Transverse colon (tissue), 4 donors: ENCODE results near the gene DRD2. TPM values are rescaled to one million over a fixed set of nuclear protein-coding genes. Genes with fewer than 3 reads are reported as not detected.

Source experiments
- DNase-seq: peaks from one replicate; pipeline ENCODE4 v3.0.0-alpha.2; 2019
- H3K27ac ChIP-seq, 4 donors: fragments of 200-600 bp; sonication (generic); 2 replicates each; pipeline ENCODE4 v1.5.1; 2016 to 2018; ENCODE audit warnings: inconsistent platforms in 4 of 4
- H3K27me3 ChIP-seq: fragments of 200-600 bp; sonication (generic); 2 replicates; pipeline ENCODE4 v1.5.1; 2017; ENCODE audit warnings: inconsistent platforms
- H3K36me3 ChIP-seq, 4 donors: fragments of 200-600 bp; sonication (generic); 2 replicates each; pipeline ENCODE4 v1.5.1; 2017 to 2019; ENCODE audit warnings: inconsistent platforms in 4 of 4
- H3K4me1 ChIP-seq, 4 donors: fragments of 200-600 bp; sonication (generic); 2 replicates each; pipeline ENCODE4 v1.5.1; 2017 to 2020; ENCODE audit warnings: inconsistent platforms in 4 of 4
- H3K4me3 ChIP-seq, 4 donors: fragments of 200-600 bp; sonication (generic); 1 replicate in 1 of 4; 2 replicates in 3 of 4; pipeline versions ENCODE4 v1.5.1 to v1.6.1; 2017 to 2019; ENCODE audit warnings: inconsistent platforms in 4 of 4
- H3K9me3 ChIP-seq, 2 donors: fragments of 200-600 bp; sonication (generic); 2 replicates each; pipeline ENCODE4 v1.5.1; 2017 to 2019; ENCODE audit warnings: inconsistent platforms in 2 of 2
- EP300 ChIP-seq: sonication (generic); formaldehyde crosslinking; IDR thresholded peaks from one replicate; pipeline ENCODE4 v1.6.1; 2017; ENCODE audit warnings: antibody characterized with exemption, low read depth
- POLR2A ChIP-seq: fragments of 450-650 bp; IDR thresholded peaks from one replicate; pipeline ENCODE4 v1.6.1; 2016; ENCODE audit warnings: antibody characterized with exemption, mild to moderate bottlenecking, moderate library complexity
- POLR2AphosphoS5 ChIP-seq, 3 donors: sonication (generic); formaldehyde crosslinking; IDR thresholded peaks; one replicate each; pipeline ENCODE4 v1.6.1; 2016; ENCODE audit warnings: antibody characterized with exemption in 3 of 3
- WGBS, 2 donors: methylation state at CpG; one replicate each; pipeline ENCODE4 v1.1.5; 2018; ENCODE audit warnings: low coverage in 1 of 2; 5-methylcytosine and 5-hydroxymethylcytosine counted together
- in situ Hi-C, 4 donors: fragments of 200-750 bp; cut with MboI; loops; one replicate each; pipeline versions ENCODE4 v1.15.0 to v1.15.1; 2017; ENCODE audit warnings: low sequenced_read_pairs in 3 of 4, low pct_ligation_motif_present in 1 of 4, low pct_unique_long_range_greater_than_20kb in 1 of 4
- intact Hi-C: fragments of 100-400 bp; cut with DNase I; formaldehyde crosslinking; loops from one replicate; pipeline ENCODE4 v1.15.1; 2023; ENCODE audit warnings: low total_unique reads
- total RNA-seq, 4 donors: library from RNA; depleted of rRNA; stranded (reverse); fragments of >200 nt; gene quantifications; one replicate each; pipeline ENCODE4 v1.1.0, GENCODE V29; 2016
- TF ChIP-seq, protein P1 (sequence below), 5 experiments: fragments of 200-600 bp in 3 of 5; fragments of 450-650 bp in 2 of 5; sonication (generic) in 3 of 5; IDR thresholded peaks; 1 replicate in 2 of 5; 2 replicates in 3 of 5; pipeline ENCODE4 v1.5.1; 2016 to 2017; ENCODE audit warnings: antibody characterized with exemption in 5 of 5, inconsistent platforms in 3 of 5, mild to moderate bottlenecking in 2 of 5, moderate library complexity in 1 of 5

The DRD2 gene
- total RNA-seq, 4 donors from 2014 or later: 0.16 to 0.40 TPM; not detected in 2

DNA sequence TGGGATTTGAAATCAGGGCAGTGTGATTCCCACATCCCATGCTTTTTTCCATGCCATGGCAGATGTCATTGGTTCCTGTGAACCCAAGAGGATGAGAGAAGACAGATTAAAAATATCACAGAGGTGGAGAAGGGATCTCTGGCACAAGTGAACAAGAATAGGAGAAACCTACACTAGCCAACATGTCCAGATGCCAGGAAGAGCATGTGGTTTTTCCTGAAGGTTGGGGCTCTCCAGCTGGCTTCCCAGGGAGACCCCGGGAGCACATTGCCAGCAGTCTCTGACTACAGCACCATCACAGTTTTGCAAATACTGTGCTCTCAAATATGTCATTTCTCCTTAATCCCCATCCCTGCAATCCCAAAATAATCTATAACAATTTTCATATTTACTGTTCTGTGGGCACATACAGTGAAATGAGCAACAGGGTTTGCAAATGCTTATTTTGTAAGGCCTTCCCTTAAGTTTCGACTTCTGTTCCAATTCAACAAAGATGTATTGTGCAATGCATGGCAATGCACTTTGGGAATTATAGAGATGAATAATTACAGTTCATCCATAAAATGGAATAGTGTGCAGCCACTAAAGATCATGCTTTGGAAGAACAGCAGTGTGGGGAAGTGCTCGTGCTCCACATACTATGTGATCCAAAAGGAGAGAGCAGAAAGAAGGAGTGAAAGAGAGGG lies 82.8 kb downstream of the DRD2 start:
- intact Hi-C loops (no loop called here), in situ Hi-C loops (no loop called here)
- no peak overlapping the region for H3K4me3 ChIP-seq
- peaks cover 0 to 9% (median 5%) of the 10 kb centered on the region in 4 donors for H3K4me1 ChIP-seq
- TF ChIP-seq POLR2AphosphoS5 (IDR thresholded peaks at IDR 0.05) (no peak), POLR2A (no peak), EP300 (no peak)
- TF ChIP-seq, protein P1, sequence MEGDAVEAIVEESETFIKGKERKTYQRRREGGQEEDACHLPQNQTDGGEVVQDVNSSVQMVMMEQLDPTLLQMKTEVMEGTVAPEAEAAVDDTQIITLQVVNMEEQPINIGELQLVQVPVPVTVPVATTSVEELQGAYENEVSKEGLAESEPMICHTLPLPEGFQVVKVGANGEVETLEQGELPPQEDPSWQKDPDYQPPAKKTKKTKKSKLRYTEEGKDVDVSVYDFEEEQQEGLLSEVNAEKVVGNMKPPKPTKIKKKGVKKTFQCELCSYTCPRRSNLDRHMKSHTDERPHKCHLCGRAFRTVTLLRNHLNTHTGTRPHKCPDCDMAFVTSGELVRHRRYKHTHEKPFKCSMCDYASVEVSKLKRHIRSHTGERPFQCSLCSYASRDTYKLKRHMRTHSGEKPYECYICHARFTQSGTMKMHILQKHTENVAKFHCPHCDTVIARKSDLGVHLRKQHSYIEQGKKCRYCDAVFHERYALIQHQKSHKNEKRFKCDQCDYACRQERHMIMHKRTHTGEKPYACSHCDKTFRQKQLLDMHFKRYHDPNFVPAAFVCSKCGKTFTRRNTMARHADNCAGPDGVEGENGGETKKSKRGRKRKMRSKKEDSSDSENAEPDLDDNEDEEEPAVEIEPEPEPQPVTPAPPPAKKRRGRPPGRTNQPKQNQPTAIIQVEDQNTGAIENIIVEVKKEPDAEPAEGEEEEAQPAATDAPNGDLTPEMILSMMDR (IDR thresholded peaks at IDR 0.05): no peak
- H3K27ac ChIP-seq: no peak overlapping the region
- DNase-seq: no peak
- peaks cover 26% of the 10 kb centered on the region for H3K27me3 ChIP-seq
- no peaks in the 10 kb centered on the region for H3K36me3 ChIP-seq
- H3K9me3 ChIP-seq: no peaks in the 10 kb centered on the region
- WGBS, 2 donors: 74 to 81% methylated on average over 2 to 3 of the region's 3 CpGs

DNA sequence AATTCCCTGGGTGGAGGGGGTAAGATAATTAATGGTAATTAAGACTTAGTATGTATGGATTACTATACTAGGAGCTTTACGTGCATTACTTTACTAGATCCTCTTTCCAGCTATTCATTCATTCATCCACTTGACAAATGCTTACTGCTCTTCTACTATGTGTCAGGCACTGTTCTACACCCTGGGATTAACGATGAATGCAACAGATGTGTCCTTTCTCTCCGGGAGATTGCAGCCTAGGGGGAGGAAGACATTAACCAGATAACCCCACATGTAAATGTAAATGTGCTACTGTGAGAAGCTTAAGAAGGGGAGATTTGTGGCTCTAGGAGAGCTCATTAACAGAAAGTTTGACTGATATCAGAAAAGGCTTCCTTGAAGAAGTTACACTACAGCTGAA lies 85.9 kb downstream of the DRD2 start:
- intact Hi-C loops (no loop called here), in situ Hi-C loops (no loop called here)
- DNase-seq: no peak
- Histone ChIP-seq H3K27ac (no peak overlapping the region), H3K9me3 (no peaks in the 10 kb centered on the region), H3K27me3 (peaks cover 33% of the 10 kb centered on the region), H3K4me3 (no peak overlapping the region), H3K36me3 (no peaks in the 10 kb centered on the region), H3K4me1 (peaks cover 0 to 9% (median 5%) of the 10 kb centered on the region in 4 donors)
- TF ChIP-seq POLR2AphosphoS5 (IDR thresholded peaks at IDR 0.05) (no peak), POLR2A (no peak), EP300 (no peak)
- TF ChIP-seq, protein P1 (IDR thresholded peaks at IDR 0.05): no peak
- 58 to 69% methylated on average over 2 to 3 of the region's 3 CpGs for WGBS, 2 donors

- Histone ChIP-seq H3K4me1 (peaks cover 0 to 9% (median 5%) of the 10 kb centered on the region in 4 donors), H3K27ac (no peak within 1 kb of the TSS), H3K27me3 (peaks cover 33% of the 10 kb centered on the region), H3K4me3 (peak within 1 kb of the TSS in 2 of 4 donors; percentile 14 to 32), H3K9me3 (no peaks in the 10 kb centered on the region), H3K36me3 (no peaks in the 10 kb centered on the region)
- intact Hi-C loops: no loop called here
- DNase-seq: peak; percentile 19
- WGBS, 2 donors: 20% methylated on average over 40 of the region's 46 CpGs; no CpG with 5 or more reads in 1 of the 2 donors
- no peak for TF ChIP-seq EP300
- TF ChIP-seq, protein P1 (IDR thresholded peaks at IDR 0.05): peak in 4 of 5 experiments; percentile 24 to 40 (median 34)
- in situ Hi-C loops: no loop called here
These were observed 87.5 kb downstream of the DRD2 start, which contains the start of gene ANKK1 for GRCh38 chr11:113387605-113388211. ANKK1 (plus strand) TSS chr11:113387779; CDS start chr11:113387885, 106 bp downstream.

DNA sequence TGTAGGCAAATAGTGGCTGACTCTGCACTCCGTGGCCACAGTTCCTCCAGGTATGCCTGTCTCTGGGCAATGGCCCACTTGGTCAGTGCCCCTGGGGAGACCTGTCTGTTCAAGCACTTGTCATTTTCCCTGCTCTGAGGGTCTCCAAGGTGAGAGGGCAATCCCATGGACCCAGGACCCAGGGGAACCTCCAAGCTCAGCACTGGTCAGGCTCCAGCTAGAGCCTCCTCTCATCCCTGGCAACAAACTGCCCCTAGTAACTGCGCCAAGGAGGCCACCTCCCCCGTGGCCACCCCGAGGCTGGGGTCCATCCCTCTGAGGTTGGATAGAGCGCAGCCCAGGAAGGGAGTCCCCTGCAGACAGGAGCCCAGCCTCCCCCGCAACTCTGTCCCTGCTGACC lies 88.3 kb downstream of the DRD2 start:
- WGBS, 2 donors: 82 to 100% methylated on average over 1 to 5 of the region's 6 CpGs
- Histone ChIP-seq H3K4me3 (no peak overlapping the region), H3K9me3 (no peaks in the 10 kb centered on the region), H3K36me3 (no peaks in the 10 kb centered on the region), H3K27ac (no peak overlapping the region), H3K27me3 (peaks cover 33% of the 10 kb centered on the region), H3K4me1 (peaks cover 0 to 9% (median 5%) of the 10 kb centered on the region in 4 donors)
- no peak for DNase-seq
- in situ Hi-C loops: no loop called here
- TF ChIP-seq POLR2A (no peak), EP300 (no peak), POLR2AphosphoS5 (IDR thresholded peaks at IDR 0.05) (no peak)
- TF ChIP-seq, protein P1 (IDR thresholded peaks at IDR 0.05): no peak
- intact Hi-C loops: no loop called here
